ENCODE results near the gene F10. TPM values are rescaled to one million over a fixed set of nuclear protein-coding genes. Genes with fewer than 3 reads are reported as not detected.

The F10 gene
- total RNA-seq, 2 experiments from 2014 or later, result not detected

GRCh38 chr13:113112893-113113845 is 9.4 kb upstream of the F10 start:
- no peaks in the 10 kb centered on the region for H3K9me3 ChIP-seq (ENCODE audit: low read length)
- POLR2A ChIA-PET, result no interaction called here
- H3K4me1 ChIP-seq (ENCODE audit: insufficient read depth, low read length, poor library complexity, severe bottlenecking), result no peaks in the 10 kb centered on the region
- no peaks in the 10 kb centered on the region for H3K79me2 ChIP-seq (ENCODE audit: insufficient read depth, low read depth, low read length)
- H3K36me3 ChIP-seq (ENCODE audit: insufficient read depth, low read length), result no peaks in the 10 kb centered on the region
- CTCF ChIA-PET (ENCODE audit: unreplicated experiment), result no interaction called here
- no peak overlapping the region for H3K27ac ChIP-seq (ENCODE audit: low read depth, low read length, poor library complexity, severe bottlenecking)
- BruUV-seq (replicated peaks), result no TSS peak
- no peak for TF ChIP-seq CTCF (conservative IDR thresholded peaks at IDR 0.05; ENCODE audit: low read length)
- no peak overlapping the region for H3K4me2 ChIP-seq (ENCODE audit: low read length)
- DNase-seq (ENCODE audit: low spot score), result no peak
- no peak overlapping the region for H3K4me3 ChIP-seq (ENCODE audit: low read depth, low read length, poor library complexity, severe bottlenecking)
- H4K20me1 ChIP-seq (ENCODE audit: insufficient read depth, low read length), result no peaks in the 10 kb centered on the region
- H3K9me2 ChIP-seq (ENCODE audit: insufficient read depth, low read length), result no peaks in the 10 kb centered on the region
- H2AFZ ChIP-seq (ENCODE audit: low read length), result no peak overlapping the region
- intact Hi-C loops (cut with micrococcal nuclease; ENCODE audit: unreplicated experiment), result no loop called here

- CTCF ChIA-PET (ENCODE audit: unreplicated experiment), result no interaction called here
- intact Hi-C loops (cut with micrococcal nuclease; ENCODE audit: unreplicated experiment), result no loop called here
These were observed 8.7 kb upstream of the F10 start for GRCh38 chr13:113113846-113114271.

More at GRCh38 chr13:113113846-113114271, 8.7 kb upstream of the F10 start:
- Histone ChIP-seq H3K4me1 (ENCODE audit: insufficient read depth, low read length, poor library complexity, severe bottlenecking) (no peaks in the 10 kb centered on the region), H3K9me2 (ENCODE audit: insufficient read depth, low read length) (no peaks in the 10 kb centered on the region), H3K27ac (ENCODE audit: low read depth, low read length, poor library complexity, severe bottlenecking) (no peak overlapping the region), H3K4me3 (ENCODE audit: low read depth, low read length, poor library complexity, severe bottlenecking) (no peak overlapping the region), H3K36me3 (ENCODE audit: insufficient read depth, low read length) (no peaks in the 10 kb centered on the region), H3K4me2 (ENCODE audit: low read length) (no peak overlapping the region), H3K9me3 (ENCODE audit: low read length) (no peaks in the 10 kb centered on the region), H4K20me1 (ENCODE audit: insufficient read depth, low read length) (no peaks in the 10 kb centered on the region), H2AFZ (ENCODE audit: low read length) (no peak overlapping the region), H3K79me2 (ENCODE audit: insufficient read depth, low read depth, low read length) (no peaks in the 10 kb centered on the region)
- POLR2A ChIA-PET, result no interaction called here
- no TSS peak for BruUV-seq (replicated peaks)
- TF ChIP-seq EZH2phosphoT487 (IDR thresholded peaks at IDR 0.05; ENCODE audit: borderline replicate concordance, low read depth, low read length), result no peak
- no peak for TF ChIP-seq CTCF (conservative IDR thresholded peaks at IDR 0.05; ENCODE audit: low read length)
- no peak for DNase-seq (ENCODE audit: low spot score)

Data from OCI-LY7 (cell line).